Right lobe of liver (tissue), 6 donors: ENCODE results near the gene SOD3. TPM values are rescaled to one million over a fixed set of nuclear protein-coding genes. Genes with fewer than 3 reads are reported as not detected.

Experiments used
- ATAC-seq, 4 donors: fragments of 200-7000 bp; cut with Tn5 transposase; one replicate each; pipeline ENCODE4 v1.9.1; 2020; ENCODE audit warnings: mild to moderate bottlenecking in 4 of 4, moderate library complexity in 4 of 4
- DNase-seq, 3 donors: peaks; one replicate each; pipeline ENCODE4 v3.0.0-alpha.2; 2020
- H3K27ac ChIP-seq, 3 donors: fragments of 200-600 bp; one replicate each; pipeline ENCODE4 v1.8.0; 2022
- H3K27me3 ChIP-seq, 2 donors: fragments of 200-600 bp; one replicate each; pipeline ENCODE4 v1.8.0; 2022
- H3K36me3 ChIP-seq, 4 donors: fragments of 200-600 bp; sonication (generic) in 1 of 4; one replicate each; pipeline versions ENCODE4 v1.5.1 to v1.8.0; 2017 to 2022; ENCODE audit warnings: control low read depth in 1 of 4
- H3K4me1 ChIP-seq, 4 donors: fragments of 200-600 bp; sonication (generic) in 1 of 4; one replicate each; pipeline versions ENCODE4 v1.5.1 to v1.8.0; 2017 to 2022; ENCODE audit warnings: control low read depth in 1 of 4
- H3K4me3 ChIP-seq, 3 donors: fragments of 200-600 bp; one replicate each; pipeline ENCODE4 v1.8.0; 2022
- H3K9me3 ChIP-seq, 4 donors: fragments of 200-600 bp; sonication (generic) in 1 of 4; one replicate each; pipeline versions ENCODE4 v1.5.1 to v1.8.0; 2017 to 2022; ENCODE audit warnings: control low read depth in 1 of 4
- CTCF ChIP-seq, 4 donors: fragments of 200-600 bp in 3 of 4; fragments of 450-650 bp in 1 of 4; IDR thresholded peaks; one replicate each; pipeline versions ENCODE4 v1.5.1 to v1.8.0; 2016 to 2022; ENCODE audit warnings: antibody characterized with exemption in 4 of 4, mild to moderate bottlenecking in 2 of 4
- POLR2A ChIP-seq: fragments of 450-650 bp; IDR thresholded peaks from one replicate; pipeline ENCODE4 v1.6.1; 2017; ENCODE audit warnings: antibody characterized with exemption, mild to moderate bottlenecking
- WGBS: methylation state at CpG from one replicate; pipeline ENCODE4 v1.1.6; 2018; ENCODE audit warnings: low coverage, low lambda C conversion rate; ENCODE audit not compliant: insufficient coverage; ENCODE audit errors: missing lambda C conversion rate; 5-methylcytosine and 5-hydroxymethylcytosine counted together
- intact Hi-C, 2 donors: fragments of 100-400 bp; cut with DNase I; formaldehyde crosslinking; loops; one replicate each; pipeline versions ENCODE4 v1.11.2 to v1.14.1; 2022
- total RNA-seq, 6 experiments: library from RNA; depleted of rRNA in 2 of 6; stranded (reverse); fragments of >200 nt in 2 of 6; fragmentation: NEBNext Ultra II Directional in 3 of 6; extraction: Animal tissue kit (Norgen Biotek cat#: 25700) in 3 of 6; gene quantifications; one replicate each; pipeline versions ENCODE4 v1.1.0 to v1.2.4, GENCODE V29; 2016 to 2023
- donor health status: DM: no; HTN: yes; CAD: no.
- donor health status: DM: no; HTN: no; CAD: no.
- donor health status: DM: no; HTN: no; CAD: no.
- donor health status: DM: no; HTN: yes; CAD: no.
- donor health status: DM: no; HTN: yes; CAD: no.

The SOD3 gene
- total RNA-seq, 6 experiments from 2014 or later, result 1.5 to 7.9 (median 3.6) TPM

GRCh38 chr4:24780936-24781495 is 14.4 kb upstream of the SOD3 start:
- no peaks in the 10 kb centered on the region for H3K4me1 ChIP-seq
- no peak for ATAC-seq
- H3K36me3 ChIP-seq, result no peaks in the 10 kb centered on the region
- intact Hi-C loops, result no loop called here
- H3K27ac ChIP-seq, result no peak overlapping the region
- 63% methylated on average over 2 of the region's 2 CpGs for WGBS
- H3K9me3 ChIP-seq, result no peaks in the 10 kb centered on the region
- TF ChIP-seq CTCF (IDR thresholded peaks at IDR 0.05) (no peak), POLR2A (no peak)
- no peaks in the 10 kb centered on the region for H3K27me3 ChIP-seq
- no peak for DNase-seq
- H3K4me3 ChIP-seq, result no peak overlapping the region

DNA sequence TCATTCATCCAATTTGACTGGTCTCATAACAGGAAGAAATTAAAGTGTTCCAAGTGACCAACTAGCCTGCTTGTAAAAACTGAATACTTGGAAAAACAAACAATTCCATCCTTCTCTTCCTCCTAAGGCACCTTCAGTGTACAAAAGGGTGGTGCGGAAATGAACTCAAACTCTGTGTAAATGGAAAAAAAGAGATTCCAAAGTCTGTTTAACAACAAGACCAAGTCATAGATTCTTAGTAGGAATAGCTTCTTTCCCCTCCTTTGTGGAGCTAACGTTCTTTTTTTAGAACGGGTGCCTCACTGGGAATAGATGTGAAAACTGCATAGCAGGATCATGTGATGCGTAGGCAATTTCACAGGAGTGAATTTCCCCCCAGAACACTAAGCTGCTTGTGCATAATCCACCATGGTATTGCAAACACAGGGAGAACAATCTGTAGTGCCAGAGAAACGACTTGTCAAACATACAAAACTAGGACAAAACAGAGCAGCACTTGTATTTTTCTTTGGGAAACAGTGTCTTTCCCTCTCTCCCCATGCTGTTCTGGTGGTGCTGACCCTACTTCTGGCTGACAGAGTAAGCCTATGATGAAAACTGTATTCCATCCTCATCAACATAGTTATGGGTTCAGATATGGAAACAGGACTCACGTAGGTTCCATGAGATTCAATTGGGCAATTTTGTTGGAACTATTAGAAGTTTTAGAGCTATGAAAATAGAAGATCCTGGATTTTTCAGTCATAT is 13.2 kb upstream of the SOD3 start:
- no peak overlapping the region for H3K27ac ChIP-seq
- H3K4me1 ChIP-seq, result no peaks in the 10 kb centered on the region
- no peak for TF ChIP-seq CTCF (IDR thresholded peaks at IDR 0.05)
- TF ChIP-seq POLR2A, result no peak
- intact Hi-C loops, result no loop called here
- no peak overlapping the region for H3K4me3 ChIP-seq
- 66% methylated on average over 6 of the region's 6 CpGs for WGBS
- no peaks in the 10 kb centered on the region for H3K27me3 ChIP-seq
- no peaks in the 10 kb centered on the region for H3K9me3 ChIP-seq
- ATAC-seq, result no peak
- H3K36me3 ChIP-seq, result no peaks in the 10 kb centered on the region
- no peak for DNase-seq

DNA sequence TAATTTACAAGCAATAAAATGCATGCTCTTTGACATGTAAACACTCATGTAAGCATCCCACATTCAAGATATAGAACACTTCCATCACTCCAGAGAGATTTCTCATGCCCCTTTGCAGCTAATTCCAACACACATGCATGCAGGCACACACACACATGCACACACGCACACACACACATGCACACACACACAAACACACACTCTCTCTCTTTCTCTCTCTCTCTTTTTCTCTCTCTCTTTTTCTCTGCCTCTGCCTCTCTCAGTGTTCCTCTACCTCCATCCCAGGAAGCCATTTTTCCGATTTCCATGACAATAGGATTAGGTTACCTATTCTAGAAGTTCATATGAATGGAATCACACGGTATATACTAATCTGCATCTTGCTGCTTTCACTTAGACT is 11.9 kb upstream of the SOD3 start:
- no peak overlapping the region for H3K4me3 ChIP-seq
- no peaks in the 10 kb centered on the region for H3K4me1 ChIP-seq
- no peak for DNase-seq
- intact Hi-C loops, result no loop called here
- no peak overlapping the region for H3K27ac ChIP-seq
- no peak for ATAC-seq
- H3K27me3 ChIP-seq, result no peaks in the 10 kb centered on the region
- TF ChIP-seq CTCF (IDR thresholded peaks at IDR 0.05), result no peak
- no peak for TF ChIP-seq POLR2A
- no peaks in the 10 kb centered on the region for H3K9me3 ChIP-seq
- H3K36me3 ChIP-seq, result no peaks in the 10 kb centered on the region
- WGBS, result 57% methylated on average over 3 of the region's 3 CpGs

DNA sequence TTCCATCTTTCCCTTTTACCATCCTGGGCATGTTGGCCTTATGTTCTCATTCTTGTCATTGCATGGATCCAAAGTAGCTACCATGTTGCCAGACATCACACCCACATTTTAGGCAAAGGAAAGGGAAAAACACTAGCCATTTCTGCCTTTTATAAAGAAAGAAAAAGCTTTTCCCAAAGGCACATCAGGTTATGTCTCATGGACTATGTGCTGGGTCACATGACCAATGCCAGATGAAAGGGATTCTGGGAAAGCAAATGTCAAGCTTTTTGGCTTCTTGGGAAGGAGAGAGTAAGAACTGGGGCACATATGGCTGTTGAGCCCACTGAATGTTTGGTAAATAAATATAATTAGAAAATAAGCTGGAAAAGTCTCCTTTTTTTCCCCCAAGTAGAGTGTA is 4.3 kb upstream of the SOD3 start:
- intact Hi-C loops, result no loop called here
- no peak overlapping the region for H3K27ac ChIP-seq
- H3K9me3 ChIP-seq, result no peaks in the 10 kb centered on the region
- no peaks in the 10 kb centered on the region for H3K4me1 ChIP-seq
- ATAC-seq (no peak), DNase-seq (no peak)
- H3K36me3 ChIP-seq, result no peaks in the 10 kb centered on the region
- no peak overlapping the region for H3K4me3 ChIP-seq
- no peak for TF ChIP-seq CTCF (IDR thresholded peaks at IDR 0.05)
- no peak for TF ChIP-seq POLR2A
- no peaks in the 10 kb centered on the region for H3K27me3 ChIP-seq
